T-helper 22 cell (primary cell): ENCODE results near the gene DPPA2.
"Not testable (repeated sequence)": the region's sequence is repeated elsewhere in the genome, so short reads cannot be mapped to it uniquely, and the experiment has no call there.

Source experiments
- DNase-seq: peaks from one replicate; pipeline ENCODE4 v3.0.0-alpha.2; 2020; ENCODE audit warnings: low read depth

Gene DPPA2

GRCh38 chr3:109316162-109316730 is at the start of gene DPPA2:
TSS of gene DPPA2 (minus strand) at chr3:109316517. CDS start at chr3:109314542, 1,975 bp downstream.
- DNase-seq: no peak

GRCh38 chr3:109364088-109364487 is 47.8 kb upstream of the DPPA2 start:
- DNase-seq: no peak

GRCh38 chr3:109363634-109364033 is 47.3 kb upstream of the DPPA2 start:
- no peak for DNase-seq

- no peak for DNase-seq
Observed at GRCh38 chr3:109362823-109363222, 46.5 kb upstream of the DPPA2 start.

GRCh38 chr3:109358809-109359208 is 42.5 kb upstream of the DPPA2 start:
- not testable (repeated sequence) for DNase-seq

- no peak for DNase-seq
Observed at GRCh38 chr3:109356442-109357155, 40.3 kb upstream of the DPPA2 start.

- DNase-seq: no peak
Observed at GRCh38 chr3:109355625-109356441, 39.5 kb upstream of the DPPA2 start.

- no peak for DNase-seq
Observed at GRCh38 chr3:109353057-109353456, 36.7 kb upstream of the DPPA2 start.

GRCh38 chr3:109351231-109351630 is 34.9 kb upstream of the DPPA2 start:
- DNase-seq: no peak

GRCh38 chr3:109346770-109347295 is 30.5 kb upstream of the DPPA2 start:
- DNase-seq: no peak

- no peak for DNase-seq
Observed at GRCh38 chr3:109346099-109346498, 29.8 kb upstream of the DPPA2 start.

- no peak for DNase-seq
Observed at GRCh38 chr3:109339714-109340648, 23.7 kb upstream of the DPPA2 start.

- no peak for DNase-seq
Observed at GRCh38 chr3:109339197-109339596, 22.9 kb upstream of the DPPA2 start.

- no peak for DNase-seq
Observed at GRCh38 chr3:109338322-109338721, 22.0 kb upstream of the DPPA2 start.

- no peak for DNase-seq
Observed at GRCh38 chr3:109337393-109337792, 21.1 kb upstream of the DPPA2 start, which contains the start of gene DPPA4. TSS of gene DPPA4 (minus strand) at chr3:109337546. CDS start at chr3:109337517, 29 bp downstream.

- DNase-seq: no peak
Observed at GRCh38 chr3:109336291-109336861, 20.1 kb upstream of the DPPA2 start.

- DNase-seq: no peak
Observed at GRCh38 chr3:109334572-109334971, 18.3 kb upstream of the DPPA2 start.

GRCh38 chr3:109331692-109332091 is 15.4 kb upstream of the DPPA2 start:
- DNase-seq: no peak

- DNase-seq: no peak
Observed at GRCh38 chr3:109330405-109330804, 14.1 kb upstream of the DPPA2 start.

GRCh38 chr3:109328202-109328601 is 11.9 kb upstream of the DPPA2 start:
- DNase-seq: no peak

GRCh38 chr3:109325657-109326056 is 9.3 kb upstream of the DPPA2 start:
- DNase-seq: no peak
